Mesenchymal stem cell (in vitro differentiated cells and primary cell): ENCODE results near the gene EIF3A.

Experiments used
- DNase-seq: peaks from one replicate; pipeline ENCODE4 v3.0.0-alpha.2; 2013
- H2AFZ ChIP-seq: one replicate; pipeline ENCODE4 v1.6.1; 2013; ENCODE audit warnings: low read depth, mild to moderate bottlenecking, control low read depth, inconsistent platforms, low read length, moderate library complexity
- H2AK5ac ChIP-seq: 2 replicates; pipeline ENCODE4 v1.6.1; 2013; ENCODE audit warnings: low read length, moderate library complexity, mild to moderate bottlenecking, inconsistent platforms; ENCODE audit not compliant: severe bottlenecking
- H2BK120ac ChIP-seq: one replicate; pipeline ENCODE4 v1.6.1; 2013; ENCODE audit warnings: low read depth, mild to moderate bottlenecking, inconsistent platforms, low read length, moderate library complexity
- H2BK12ac ChIP-seq, 2 experiments: one replicate each; pipeline ENCODE4 v1.6.1; 2013; ENCODE audit warnings: inconsistent platforms in 2 of 2, low read length in 2 of 2, mild to moderate bottlenecking in 2 of 2, moderate library complexity in 2 of 2, control low read depth in 1 of 2
- H2BK15ac ChIP-seq: one replicate; pipeline ENCODE4 v1.6.1; 2013; ENCODE audit warnings: mild to moderate bottlenecking, low read depth, inconsistent platforms; ENCODE audit not compliant: poor library complexity, severe bottlenecking
- H2BK5ac ChIP-seq: 2 replicates; pipeline ENCODE4 v1.6.1; 2013; ENCODE audit warnings: low read depth, mild to moderate bottlenecking, low read length, control low read depth, inconsistent platforms; ENCODE audit not compliant: poor library complexity, severe bottlenecking
- H3K14ac ChIP-seq, 2 experiments: one replicate each; pipeline ENCODE4 v1.6.1; 2013; ENCODE audit warnings: inconsistent platforms in 2 of 2, low read length in 2 of 2, control low read depth in 1 of 2, mild to moderate bottlenecking in 1 of 2, moderate library complexity in 1 of 2
- H3K18ac ChIP-seq, 2 experiments: one replicate each; pipeline ENCODE4 v1.6.1; 2013; ENCODE audit warnings: inconsistent platforms in 2 of 2, low read length in 2 of 2, control low read depth in 1 of 2, low read depth in 1 of 2, mild to moderate bottlenecking in 1 of 2
- H3K23ac ChIP-seq, 2 experiments: one replicate each; pipeline ENCODE4 v1.6.1; 2013; ENCODE audit warnings: inconsistent platforms in 2 of 2, low read length in 2 of 2, mild to moderate bottlenecking in 2 of 2, moderate library complexity in 2 of 2, control low read depth in 1 of 2
- H3K27ac ChIP-seq: 2 replicates; pipeline ENCODE4 v1.5.1; 2013; ENCODE audit warnings: mild to moderate bottlenecking, moderate library complexity, low read length, control low read depth, inconsistent platforms; ENCODE audit not compliant: poor library complexity, severe bottlenecking
- H3K27me3 ChIP-seq, 2 experiments: 2 replicates each; pipeline versions ENCODE4 v1.6.1 to v1.7.0; 2013; ENCODE audit warnings: low read length in 2 of 2, mild to moderate bottlenecking in 2 of 2, moderate library complexity in 2 of 2, control low read depth in 1 of 2, inconsistent platforms in 1 of 2; ENCODE audit not compliant: control insufficient read depth in 1 of 2, insufficient read depth in 1 of 2
- H3K36me3 ChIP-seq, 2 experiments: 2 replicates each; pipeline versions ENCODE4 v1.6.1 to v1.7.0; 2013; ENCODE audit warnings: low read length in 2 of 2, control low read depth in 1 of 2, inconsistent platforms in 1 of 2, low read depth in 1 of 2, mild to moderate bottlenecking in 1 of 2; ENCODE audit not compliant: insufficient read depth in 2 of 2, control insufficient read depth in 1 of 2
- H3K4ac ChIP-seq, 2 experiments: one replicate each; pipeline ENCODE4 v1.6.1; 2013; ENCODE audit warnings: inconsistent platforms in 2 of 2, low read length in 2 of 2, mild to moderate bottlenecking in 2 of 2, moderate library complexity in 2 of 2, control low read depth in 1 of 2, low read depth in 1 of 2
- H3K4me1 ChIP-seq: 2 replicates; pipeline ENCODE4 v1.6.1; 2013; ENCODE audit warnings: low read depth, low read length, control low read depth; ENCODE audit not compliant: control insufficient read depth, insufficient read depth
- H3K4me2 ChIP-seq: 2 replicates; pipeline ENCODE4 v1.6.1; 2013; ENCODE audit warnings: low read length, mild to moderate bottlenecking, inconsistent platforms; ENCODE audit not compliant: poor library complexity, severe bottlenecking
- H3K4me3 ChIP-seq, 2 experiments: 2 replicates each; pipeline versions ENCODE4 v1.5.1 to v1.7.0; 2013; ENCODE audit warnings: low read length in 2 of 2, mild to moderate bottlenecking in 2 of 2, control low read depth in 1 of 2, low read depth in 1 of 2; ENCODE audit not compliant: insufficient read depth in 1 of 2
- H3K79me1 ChIP-seq: replicated peaks from 2 replicates; pipeline ENCODE4 v1.6.1; 2013; ENCODE audit warnings: mild to moderate bottlenecking, control low read depth, low read length, inconsistent platforms; ENCODE audit not compliant: poor library complexity, severe bottlenecking
- H3K9ac ChIP-seq: 2 replicates; pipeline ENCODE4 v1.7.0; 2013; ENCODE audit warnings: mild to moderate bottlenecking, low read length, moderate library complexity
- H3K9me3 ChIP-seq: 2 replicates; pipeline ENCODE4 v1.7.0; 2013; ENCODE audit warnings: mild to moderate bottlenecking, low read length; ENCODE audit not compliant: control insufficient read depth
- H4K8ac ChIP-seq: one replicate; pipeline ENCODE4 v1.6.1; 2013; ENCODE audit warnings: inconsistent platforms, mild to moderate bottlenecking, low read length, moderate library complexity
- H4K91ac ChIP-seq: one replicate; pipeline ENCODE4 v1.6.1; 2013; ENCODE audit warnings: mild to moderate bottlenecking, low read length, inconsistent platforms
- WGBS: methylation state at CpG from one replicate; pipeline ENCODE4 v1.1.7; 2013; ENCODE audit warnings: mixed read lengths; 5-methylcytosine and 5-hydroxymethylcytosine counted together

The EIF3A gene

DNA sequence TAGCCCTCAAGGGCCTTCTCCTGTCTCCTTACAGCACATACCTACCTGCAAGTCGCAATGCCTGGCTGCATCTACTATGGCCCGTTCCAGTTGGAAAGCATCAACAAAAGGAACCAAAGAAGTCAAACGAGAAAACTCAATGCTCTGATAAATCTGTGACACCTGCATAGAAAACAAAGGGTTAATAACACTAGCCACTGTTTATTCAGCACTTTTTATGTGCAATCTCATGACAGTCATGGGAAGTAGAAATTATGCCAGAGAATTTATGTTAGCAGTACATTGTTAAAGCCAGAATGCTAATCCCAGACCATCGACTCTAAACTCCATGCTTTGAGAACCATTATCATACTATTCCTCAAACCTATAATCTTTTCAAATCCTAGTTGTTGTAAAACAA lies 21.1 kb downstream of the EIF3A start:
- no peak overlapping the region for H3K18ac ChIP-seq
- peaks cover 32 to 99% of the 10 kb centered on the region in 2 experiments for H3K36me3 ChIP-seq
- no peak overlapping the region for H3K9ac ChIP-seq
- no peak overlapping the region for H3K23ac ChIP-seq
- no peaks in the 10 kb centered on the region for H3K9me3 ChIP-seq
- H3K14ac ChIP-seq = no peak overlapping the region
- no peak overlapping the region for H2AFZ ChIP-seq
- H3K79me1 ChIP-seq = peaks cover 13% of the 10 kb centered on the region
- no peak overlapping the region for H2BK15ac ChIP-seq
- no peak for DNase-seq
- no peaks in the 10 kb centered on the region for H3K4me1 ChIP-seq
- H2BK5ac ChIP-seq = no peak overlapping the region
- H3K27ac ChIP-seq = no peak overlapping the region
- 97% methylated on average over 4 of the region's 4 CpGs for WGBS
- H3K4ac ChIP-seq = no peak overlapping the region
- H2BK120ac ChIP-seq = no peak overlapping the region
- H2AK5ac ChIP-seq = no peak overlapping the region
- no peak overlapping the region for H4K8ac ChIP-seq
- H2BK12ac ChIP-seq = no peak overlapping the region
- no peak overlapping the region for H3K4me3 ChIP-seq
- no peak overlapping the region for H3K4me2 ChIP-seq
- no peak overlapping the region for H4K91ac ChIP-seq
- no peaks in the 10 kb centered on the region for H3K27me3 ChIP-seq

- H3K36me3 ChIP-seq = peaks cover 37 to 98% of the 10 kb centered on the region in 2 experiments
- H3K4me1 ChIP-seq = no peaks in the 10 kb centered on the region
- no peak overlapping the region for H3K4ac ChIP-seq
- H2BK15ac ChIP-seq = no peak overlapping the region
- 97% methylated on average over 11 of the region's 11 CpGs for WGBS
- no peak overlapping the region for H3K14ac ChIP-seq
- no peaks in the 10 kb centered on the region for H3K9me3 ChIP-seq
- no peak overlapping the region for H2AK5ac ChIP-seq
- H3K18ac ChIP-seq = no peak overlapping the region
- H3K23ac ChIP-seq = no peak overlapping the region
- no peak overlapping the region for H2BK5ac ChIP-seq
- H2BK12ac ChIP-seq = no peak overlapping the region
- no peak overlapping the region for H2BK120ac ChIP-seq
- H4K8ac ChIP-seq = no peak overlapping the region
- H2AFZ ChIP-seq = no peak overlapping the region
- H3K27me3 ChIP-seq = no peaks in the 10 kb centered on the region
- no peak overlapping the region for H4K91ac ChIP-seq
- H3K9ac ChIP-seq = no peak overlapping the region
- no peak overlapping the region for H3K4me3 ChIP-seq
- DNase-seq = no peak
- H3K27ac ChIP-seq = no peak overlapping the region
- peaks cover 11% of the 10 kb centered on the region for H3K79me1 ChIP-seq
- H3K4me2 ChIP-seq = no peak overlapping the region
These were observed 22.6 kb downstream of the EIF3A start for GRCh38 chr10:119058010-119058409.

- no peak overlapping the region for H3K27ac ChIP-seq
- no peak overlapping the region for H3K23ac ChIP-seq
- no peak overlapping the region for H3K4me3 ChIP-seq
- H2BK12ac ChIP-seq = no peak overlapping the region
- H4K8ac ChIP-seq = no peak overlapping the region
- no peak overlapping the region for H3K4me2 ChIP-seq
- H3K36me3 ChIP-seq = peaks cover 39 to 98% of the 10 kb centered on the region in 2 experiments
- H3K79me1 ChIP-seq = peaks cover 13% of the 10 kb centered on the region
- H4K91ac ChIP-seq = no peak overlapping the region
- no CpG with 5 or more reads among the region's 1 CpG for WGBS
- no peak overlapping the region for H2AK5ac ChIP-seq
- no peak for DNase-seq
- no peak overlapping the region for H2BK15ac ChIP-seq
- no peak overlapping the region for H3K14ac ChIP-seq
- H3K9me3 ChIP-seq = no peaks in the 10 kb centered on the region
- H2BK120ac ChIP-seq = no peak overlapping the region
- no peak overlapping the region for H3K4ac ChIP-seq
- no peak overlapping the region for H3K18ac ChIP-seq
- no peak overlapping the region for H2BK5ac ChIP-seq
- no peaks in the 10 kb centered on the region for H3K4me1 ChIP-seq
- no peaks in the 10 kb centered on the region for H3K27me3 ChIP-seq
- no peak overlapping the region for H2AFZ ChIP-seq
- H3K9ac ChIP-seq = no peak overlapping the region
These were observed 25.1 kb downstream of the EIF3A start for GRCh38 chr10:119055472-119055871.

DNA sequence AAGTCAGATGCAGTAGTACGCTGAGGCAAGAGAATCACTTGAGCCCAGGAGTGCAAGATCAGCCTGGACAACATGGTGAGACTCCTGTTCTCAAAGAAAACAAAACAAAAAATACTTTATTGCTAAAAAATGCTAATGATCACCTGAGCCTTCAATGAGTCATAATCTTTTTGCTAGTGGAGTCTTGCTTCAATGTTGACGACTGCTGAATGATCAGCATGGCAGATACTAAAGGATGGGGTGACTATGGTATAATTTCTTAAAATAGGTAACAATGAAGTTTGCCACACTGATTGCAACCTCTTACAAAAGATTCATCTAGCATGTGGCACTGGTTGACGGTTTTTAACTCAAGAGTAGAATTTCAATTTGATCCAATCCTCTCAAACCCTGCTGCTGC lies 28.8 kb downstream of the EIF3A start:
- no peak overlapping the region for H3K4me3 ChIP-seq
- H3K79me1 ChIP-seq = peaks cover 6% of the 10 kb centered on the region
- 85% methylated on average over 3 of the region's 3 CpGs for WGBS
- no peak overlapping the region for H3K18ac ChIP-seq
- H2AFZ ChIP-seq = no peak overlapping the region
- no peak overlapping the region for H3K9ac ChIP-seq
- no peak overlapping the region for H2BK15ac ChIP-seq
- H2BK12ac ChIP-seq = no peak overlapping the region
- H3K4ac ChIP-seq = no peak overlapping the region
- H2BK120ac ChIP-seq = no peak overlapping the region
- no peak overlapping the region for H3K4me2 ChIP-seq
- no peak overlapping the region for H2BK5ac ChIP-seq
- no peak overlapping the region for H4K8ac ChIP-seq
- H2AK5ac ChIP-seq = no peak overlapping the region
- no peak overlapping the region for H4K91ac ChIP-seq
- no peak for DNase-seq
- H3K9me3 ChIP-seq = no peaks in the 10 kb centered on the region
- H3K27ac ChIP-seq = no peak overlapping the region
- no peak overlapping the region for H3K14ac ChIP-seq
- H3K23ac ChIP-seq = no peak overlapping the region
- no peaks in the 10 kb centered on the region for H3K27me3 ChIP-seq
- H3K4me1 ChIP-seq = no peaks in the 10 kb centered on the region
- peaks cover 40 to 98% of the 10 kb centered on the region in 2 experiments for H3K36me3 ChIP-seq
